ENCODE data around the gene SEMA5A.
"Not testable (repeated sequence)": the region's sequence is repeated elsewhere in the genome, so short reads cannot be mapped to it uniquely, and the experiment has no call there.

SEMA5A gene

DNA sequence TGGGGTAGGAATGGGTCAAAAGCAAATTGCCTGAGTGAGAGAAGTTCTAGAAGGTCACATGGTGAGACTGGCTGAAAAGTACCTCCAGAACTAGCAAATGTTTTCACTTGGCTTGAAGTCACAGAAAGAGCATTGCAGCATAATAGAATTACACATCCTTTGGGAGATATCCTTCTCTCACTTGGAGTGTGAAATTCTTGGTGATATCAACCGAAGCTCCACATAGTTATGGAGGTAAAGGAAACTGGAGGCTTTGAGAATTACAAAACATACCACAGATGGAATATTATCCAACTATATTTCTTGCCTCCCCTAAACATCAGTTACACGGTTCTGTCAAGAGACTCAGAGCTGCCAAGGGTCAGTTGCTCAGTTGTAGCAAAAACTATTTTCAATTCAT is 182.4 kb downstream of the SEMA5A start:
- peaks cover 11% of the 10 kb centered on the region for H3K4me1 ChIP-seq (ENCODE audit: control insufficient read depth, insufficient read depth, low read length, unreplicated experiment)
- H3K27ac ChIP-seq (ENCODE audit: low read depth, low read length), result no peak overlapping the region
- no peak overlapping the region for H2AFZ ChIP-seq (ENCODE audit: low read length, unreplicated experiment)
- H3K79me2 ChIP-seq (ENCODE audit: control insufficient read depth, insufficient read depth, low read length, unreplicated experiment), result no peaks in the 10 kb centered on the region
- H3K27me3 ChIP-seq (ENCODE audit: insufficient read depth, low read length), result no peaks in the 10 kb centered on the region
- H3K36me3 ChIP-seq (ENCODE audit: insufficient read depth, low read length), result no peaks in the 10 kb centered on the region
- no peak overlapping the region for H3K4me3 ChIP-seq (ENCODE audit: low read depth, low read length)

DNA sequence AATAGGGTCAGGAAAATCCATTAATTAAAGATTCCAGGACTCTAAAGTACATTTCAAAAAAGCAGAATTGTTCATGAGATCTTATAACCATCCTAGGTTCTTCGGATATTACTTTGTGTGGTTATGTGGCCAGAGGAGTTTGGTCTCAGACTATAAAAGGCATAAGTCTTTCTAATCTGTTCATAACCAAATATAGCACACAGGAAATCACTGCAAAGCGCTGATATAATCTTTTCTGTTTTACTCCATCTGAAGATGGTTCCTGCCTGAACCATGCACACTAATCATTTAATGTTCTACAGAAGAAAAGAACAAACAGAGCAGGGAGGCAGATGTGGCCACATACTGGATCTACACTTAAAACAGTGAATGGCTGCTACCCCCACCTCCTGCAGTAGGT is 182.8 kb downstream of the SEMA5A start:
- Histone ChIP-seq H3K36me3 (ENCODE audit: insufficient read depth, low read length) (no peaks in the 10 kb centered on the region), H3K79me2 (ENCODE audit: control insufficient read depth, insufficient read depth, low read length, unreplicated experiment) (no peaks in the 10 kb centered on the region), H2AFZ (ENCODE audit: low read length, unreplicated experiment) (no peak overlapping the region), H3K27me3 (ENCODE audit: insufficient read depth, low read length) (no peaks in the 10 kb centered on the region), H3K4me1 (ENCODE audit: control insufficient read depth, insufficient read depth, low read length, unreplicated experiment) (peaks cover 11% of the 10 kb centered on the region), H3K27ac (ENCODE audit: low read depth, low read length) (no peak overlapping the region), H3K4me3 (ENCODE audit: low read depth, low read length) (no peak overlapping the region)

DNA sequence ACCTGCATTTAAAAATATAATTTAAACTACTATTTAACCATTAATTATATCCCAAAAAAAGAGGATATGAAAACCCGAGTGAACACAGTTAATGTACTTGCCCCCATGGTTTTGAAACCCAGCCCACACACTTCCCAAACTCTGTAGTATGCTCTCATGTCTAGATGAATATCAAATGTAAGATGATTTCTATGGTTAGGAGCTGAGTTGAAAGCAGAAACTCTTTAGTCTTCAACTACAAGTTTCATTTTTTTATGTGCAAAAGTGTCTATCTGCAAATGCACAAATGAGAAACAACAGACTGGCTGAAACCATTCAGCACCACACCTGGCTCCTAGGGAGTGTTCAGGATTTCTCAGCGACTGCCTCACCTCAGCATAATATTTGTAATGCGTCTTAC is 183.3 kb downstream of the SEMA5A start:
- Histone ChIP-seq H3K79me2 (ENCODE audit: control insufficient read depth, insufficient read depth, low read length, unreplicated experiment) (no peaks in the 10 kb centered on the region), H3K36me3 (ENCODE audit: insufficient read depth, low read length) (no peaks in the 10 kb centered on the region), H3K4me3 (ENCODE audit: low read depth, low read length) (no peak overlapping the region), H2AFZ (ENCODE audit: low read length, unreplicated experiment) (no peak overlapping the region), H3K27ac (ENCODE audit: low read depth, low read length) (no peak overlapping the region), H3K4me1 (ENCODE audit: control insufficient read depth, insufficient read depth, low read length, unreplicated experiment) (peaks cover 11% of the 10 kb centered on the region), H3K27me3 (ENCODE audit: insufficient read depth, low read length) (no peaks in the 10 kb centered on the region)

DNA sequence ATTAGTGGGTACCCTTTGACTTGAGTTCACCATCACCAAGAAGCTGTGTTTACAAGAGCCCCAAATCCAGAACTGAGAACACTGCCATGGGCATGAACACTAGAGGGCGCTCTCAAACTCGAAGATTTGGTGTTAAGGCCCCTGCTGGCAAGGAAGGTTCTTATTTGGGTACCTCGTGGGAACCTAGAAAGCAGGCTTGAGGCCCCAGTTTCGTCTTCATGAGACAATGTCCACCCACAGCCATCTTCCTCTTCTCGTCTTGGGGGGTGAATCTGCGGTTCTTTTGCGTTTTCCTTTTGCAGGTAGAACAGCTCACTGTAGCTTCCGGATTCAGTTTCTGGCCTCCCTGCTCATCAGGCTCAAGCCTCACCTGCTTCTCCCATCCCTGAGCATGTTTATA is 184.0 kb downstream of the SEMA5A start:
- Histone ChIP-seq H3K4me1 (ENCODE audit: control insufficient read depth, insufficient read depth, low read length, unreplicated experiment) (peaks cover 11% of the 10 kb centered on the region), H3K27me3 (ENCODE audit: insufficient read depth, low read length) (no peaks in the 10 kb centered on the region), H3K27ac (ENCODE audit: low read depth, low read length) (no peak overlapping the region), H3K79me2 (ENCODE audit: control insufficient read depth, insufficient read depth, low read length, unreplicated experiment) (no peaks in the 10 kb centered on the region), H3K36me3 (ENCODE audit: insufficient read depth, low read length) (no peaks in the 10 kb centered on the region), H2AFZ (ENCODE audit: low read length, unreplicated experiment) (no peak overlapping the region), H3K4me3 (ENCODE audit: low read depth, low read length) (no peak overlapping the region)

DNA sequence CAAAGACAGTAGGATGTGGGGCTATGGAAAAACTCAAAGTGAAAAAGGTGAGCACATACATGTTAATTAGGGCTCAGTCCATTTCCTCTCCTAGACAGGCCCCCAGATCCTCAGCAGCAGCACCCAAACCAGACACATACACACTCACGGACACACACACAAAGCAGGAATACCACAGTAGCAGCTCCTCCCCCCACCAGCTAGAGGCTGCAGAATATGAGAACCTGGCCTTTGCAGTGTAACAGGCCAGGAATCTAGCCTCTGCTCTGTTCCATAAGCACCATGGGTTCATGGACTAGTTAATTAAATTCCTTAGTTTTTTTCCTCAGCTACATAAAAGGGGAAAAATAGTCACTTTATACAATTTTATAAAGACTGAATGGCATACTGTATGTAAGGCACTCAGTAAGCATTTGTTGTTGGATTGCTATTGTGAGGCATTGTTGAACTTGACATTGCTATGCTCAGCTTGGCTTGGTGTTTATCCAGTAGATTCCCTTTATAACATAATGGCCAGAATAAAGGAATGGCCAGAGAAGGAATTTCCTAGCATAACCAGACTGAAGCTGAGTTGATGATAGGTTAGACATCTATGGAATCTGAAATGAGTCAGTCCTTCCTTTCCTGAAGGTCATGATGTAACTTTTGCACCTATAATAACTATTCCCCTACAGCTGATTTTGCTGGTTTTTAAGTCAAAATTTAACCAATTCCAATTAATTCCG is 186.8 kb downstream of the SEMA5A start:
- Histone ChIP-seq H3K4me3 (ENCODE audit: low read depth, low read length) (no peak overlapping the region), H3K79me2 (ENCODE audit: control insufficient read depth, insufficient read depth, low read length, unreplicated experiment) (no peaks in the 10 kb centered on the region), H3K4me1 (ENCODE audit: control insufficient read depth, insufficient read depth, low read length, unreplicated experiment) (peaks cover 11% of the 10 kb centered on the region), H3K27ac (ENCODE audit: low read depth, low read length) (no peak overlapping the region), H3K36me3 (ENCODE audit: insufficient read depth, low read length) (no peaks in the 10 kb centered on the region), H2AFZ (ENCODE audit: low read length, unreplicated experiment) (no peak overlapping the region), H3K27me3 (ENCODE audit: insufficient read depth, low read length) (no peaks in the 10 kb centered on the region)

DNA sequence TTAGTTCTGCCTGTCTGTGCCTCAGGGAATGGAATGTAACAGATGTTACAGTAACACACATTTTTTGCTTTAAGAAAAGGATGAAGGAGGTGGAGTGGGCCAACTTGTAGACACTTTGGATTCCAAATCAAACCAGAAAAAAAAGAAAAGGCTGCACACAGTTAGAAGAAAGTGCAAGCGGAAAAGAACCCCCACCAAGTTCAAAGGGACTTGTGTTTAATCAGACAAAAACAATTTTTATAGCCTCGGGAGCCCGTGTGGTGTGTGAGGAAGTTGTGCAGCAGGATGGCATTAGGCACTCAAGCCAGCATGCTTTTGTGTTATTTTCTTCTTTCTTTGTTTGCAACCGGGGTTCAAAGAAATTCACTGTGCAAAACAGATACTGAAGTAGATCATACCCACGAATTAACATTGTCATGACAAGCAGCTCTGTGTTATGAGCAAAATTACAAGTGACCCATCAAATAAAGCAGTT is 189.5 kb downstream of the SEMA5A start:
- Histone ChIP-seq H3K4me3 (ENCODE audit: low read depth, low read length) (no peak overlapping the region), H3K36me3 (ENCODE audit: insufficient read depth, low read length) (no peaks in the 10 kb centered on the region), H2AFZ (ENCODE audit: low read length, unreplicated experiment) (no peak overlapping the region), H3K4me1 (ENCODE audit: control insufficient read depth, insufficient read depth, low read length, unreplicated experiment) (peaks cover 11% of the 10 kb centered on the region), H3K79me2 (ENCODE audit: control insufficient read depth, insufficient read depth, low read length, unreplicated experiment) (no peaks in the 10 kb centered on the region), H3K27me3 (ENCODE audit: insufficient read depth, low read length) (no peaks in the 10 kb centered on the region), H3K27ac (ENCODE audit: low read depth, low read length) (no peak overlapping the region)

DNA sequence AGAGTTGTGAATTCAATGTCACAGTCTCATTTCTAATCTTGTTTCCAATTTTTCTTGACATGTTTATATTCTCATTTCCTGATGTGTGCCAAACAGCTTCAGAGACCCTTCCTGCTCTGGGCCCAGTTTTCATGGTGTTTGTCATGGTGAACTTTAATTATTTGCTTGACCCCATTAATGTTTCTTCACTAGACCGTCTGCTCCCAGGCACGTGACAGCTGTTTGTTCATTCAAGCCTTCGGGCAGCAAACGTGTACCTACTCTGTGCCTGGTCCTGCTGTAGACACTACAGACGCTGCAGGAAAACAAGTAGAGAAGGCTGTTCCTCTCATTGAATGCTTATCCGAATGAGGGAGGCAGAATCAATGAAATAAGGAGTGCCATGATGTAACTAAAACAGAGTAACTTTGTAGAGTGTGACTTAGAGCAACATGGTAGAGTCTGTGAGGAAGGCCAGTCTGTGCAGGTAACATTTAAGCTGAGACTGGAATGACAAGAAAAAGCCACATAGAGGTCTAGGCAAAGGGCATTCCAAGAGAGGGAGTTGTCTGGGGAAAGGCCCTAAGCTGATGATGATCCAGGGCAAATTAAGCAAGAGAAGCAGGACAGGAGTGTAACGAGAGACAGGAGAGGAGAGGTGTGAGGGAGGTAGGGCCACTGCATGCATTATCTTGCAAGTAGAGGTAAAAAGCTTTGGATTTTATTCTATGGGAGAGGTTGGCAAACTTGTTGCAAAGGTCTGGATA is 191.4 kb downstream of the SEMA5A start:
- H3K27me3 ChIP-seq (ENCODE audit: insufficient read depth, low read length), result no peaks in the 10 kb centered on the region
- peaks cover 18% of the 10 kb centered on the region for H3K4me1 ChIP-seq (ENCODE audit: control insufficient read depth, insufficient read depth, low read length, unreplicated experiment)
- no peak overlapping the region for H2AFZ ChIP-seq (ENCODE audit: low read length, unreplicated experiment)
- H3K79me2 ChIP-seq (ENCODE audit: control insufficient read depth, insufficient read depth, low read length, unreplicated experiment), result no peaks in the 10 kb centered on the region
- no peak overlapping the region for H3K4me3 ChIP-seq (ENCODE audit: low read depth, low read length)
- no peak overlapping the region for H3K27ac ChIP-seq (ENCODE audit: low read depth, low read length)
- H3K36me3 ChIP-seq (ENCODE audit: insufficient read depth, low read length), result no peaks in the 10 kb centered on the region

DNA sequence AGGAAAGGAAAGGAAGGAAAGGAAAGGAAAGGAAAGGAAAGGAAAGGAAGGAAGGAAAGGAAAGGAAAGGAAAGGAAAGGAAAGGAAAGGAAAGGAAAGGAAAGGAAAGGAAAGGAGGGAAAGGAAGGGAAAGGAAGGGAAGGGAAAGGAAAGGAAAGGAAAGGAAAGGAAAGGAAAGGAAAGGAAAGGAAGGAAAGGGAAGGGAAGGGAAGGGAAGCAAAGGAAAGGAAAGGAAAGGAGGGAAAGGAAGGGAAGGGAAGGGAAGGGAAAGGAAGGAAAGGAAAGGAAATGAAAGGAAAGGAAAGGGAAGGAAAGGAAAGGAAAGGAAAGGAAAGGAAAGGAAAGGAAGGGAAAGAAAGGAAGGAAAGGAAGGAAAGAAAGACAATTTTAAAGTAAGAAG is 192.8 kb downstream of the SEMA5A start:
- not testable (repeated sequence) for H3K79me2 ChIP-seq (ENCODE audit: control insufficient read depth, insufficient read depth, low read length, unreplicated experiment); H3K27ac ChIP-seq (ENCODE audit: low read depth, low read length); H2AFZ ChIP-seq (ENCODE audit: low read length, unreplicated experiment); H3K27me3 ChIP-seq (ENCODE audit: insufficient read depth, low read length); H3K36me3 ChIP-seq (ENCODE audit: insufficient read depth, low read length); H3K4me3 ChIP-seq (ENCODE audit: low read depth, low read length)
- H3K4me1 ChIP-seq (ENCODE audit: control insufficient read depth, insufficient read depth, low read length, unreplicated experiment), result peaks cover 21% of the 10 kb centered on the region

DNA sequence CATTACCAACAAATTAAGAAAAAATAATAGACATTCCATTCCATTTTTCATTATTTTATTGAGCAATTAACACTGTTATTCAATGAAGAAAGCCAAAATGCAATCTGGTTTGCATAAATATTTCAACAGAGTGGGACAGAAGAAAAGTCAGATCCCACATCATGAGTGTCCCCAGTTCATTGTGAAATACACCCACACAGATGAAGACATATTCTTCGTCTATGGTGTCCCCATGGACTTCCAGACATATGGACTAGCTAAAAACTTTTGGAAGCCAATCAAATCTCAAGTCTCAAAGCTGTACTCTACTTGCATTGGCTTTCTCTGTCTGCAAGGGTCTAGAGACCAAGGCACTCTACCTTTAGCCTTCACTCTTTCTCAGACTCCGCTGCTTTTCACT is 194.3 kb downstream of the SEMA5A start:
- Histone ChIP-seq H3K4me1 (ENCODE audit: control insufficient read depth, insufficient read depth, low read length, unreplicated experiment) (peaks cover 25% of the 10 kb centered on the region), H3K36me3 (ENCODE audit: insufficient read depth, low read length) (no peaks in the 10 kb centered on the region), H2AFZ (ENCODE audit: low read length, unreplicated experiment) (no peak overlapping the region), H3K4me3 (ENCODE audit: low read depth, low read length) (no peak overlapping the region), H3K27me3 (ENCODE audit: insufficient read depth, low read length) (no peaks in the 10 kb centered on the region), H3K27ac (ENCODE audit: low read depth, low read length) (no peak overlapping the region), H3K79me2 (ENCODE audit: control insufficient read depth, insufficient read depth, low read length, unreplicated experiment) (no peaks in the 10 kb centered on the region)

DNA sequence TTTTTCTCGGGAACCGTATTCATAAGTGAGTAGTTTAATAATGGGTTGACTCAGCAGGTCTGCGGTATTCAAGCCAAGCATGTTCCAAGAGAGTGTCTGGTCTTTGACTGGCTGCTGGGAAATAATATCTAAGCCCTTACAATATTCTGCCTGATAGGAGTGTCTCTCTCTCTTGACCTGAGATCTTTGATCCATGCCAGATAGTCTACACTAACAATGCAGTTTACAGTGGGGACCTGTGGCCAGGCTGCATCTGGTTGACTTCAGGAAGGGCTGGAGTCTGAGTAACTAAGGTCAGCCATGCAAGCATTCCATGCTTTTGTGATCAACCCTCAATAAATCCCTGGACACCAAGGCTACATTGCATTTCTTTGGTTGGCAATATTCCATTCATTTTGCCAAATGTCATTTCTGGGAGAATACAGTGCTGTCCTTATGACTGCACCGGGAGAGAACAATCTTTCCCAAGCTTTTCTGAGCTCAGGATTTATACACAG is 195.5 kb downstream of the SEMA5A start:
- H3K4me1 ChIP-seq (ENCODE audit: control insufficient read depth, insufficient read depth, low read length, unreplicated experiment), result peaks cover 25% of the 10 kb centered on the region
- H3K36me3 ChIP-seq (ENCODE audit: insufficient read depth, low read length), result no peaks in the 10 kb centered on the region
- H2AFZ ChIP-seq (ENCODE audit: low read length, unreplicated experiment), result peak overlapping the region; percentile 46
- H3K4me3 ChIP-seq (ENCODE audit: low read depth, low read length), result no peak overlapping the region
- no peaks in the 10 kb centered on the region for H3K79me2 ChIP-seq (ENCODE audit: control insufficient read depth, insufficient read depth, low read length, unreplicated experiment)
- H3K27ac ChIP-seq (ENCODE audit: low read depth, low read length), result no peak overlapping the region
- H3K27me3 ChIP-seq (ENCODE audit: insufficient read depth, low read length), result no peaks in the 10 kb centered on the region
